K562 (cell line): ENCODE data around the gene ATP5F1D. TPM values are rescaled to one million over a fixed set of nuclear protein-coding genes. Genes with fewer than 3 reads are reported as not detected.

Source experiments
- ATF1 ChIP-seq, 2 experiments: fragments of 450-650 bp in 1 of 2; IDR thresholded peaks; 2 replicates each; pipeline ENCODE4 v1.6.1; 2016; ENCODE audit warnings: missing compliant biosample characterization in 1 of 2, missing genetic modification characterization in 1 of 2
- GABPA ChIP-seq: fragments of 200-800 bp; sonication (Bioruptor generic); conservative IDR thresholded peaks from 2 replicates; pipeline ENCODE4 v1.6.1; 2016; ENCODE audit warnings: low read depth, missing genetic modification characterization, missing compliant biosample characterization
- HCFC1 ChIP-seq: IDR thresholded peaks from 2 replicates; pipeline ENCODE4 v1.6.1; 2012; ENCODE audit warnings: low read depth, low read length, improper control_type of control experiment
- HDAC1 ChIP-seq, 2 experiments: fragments of 450-650 bp; IDR thresholded peaks; 2 replicates each; pipeline ENCODE4 v1.6.1; 2016 to 2017; ENCODE audit warnings: inconsistent platforms in 1 of 2, mild to moderate bottlenecking in 1 of 2, moderate library complexity in 1 of 2
- HEY1 ChIP-seq: fragments of 250-450 bp; sonication (Bioruptor Pico); IDR thresholded peaks from 2 replicates; pipeline ENCODE4 v1.5.0; 2020; ENCODE audit warnings: mild to moderate bottlenecking, moderate library complexity, borderline replicate concordance
- ID3 ChIP-seq, 2 experiments: fragments of 250-450 bp in 1 of 2; fragments of 450-650 bp in 1 of 2; sonication (Bioruptor Pico) in 1 of 2; IDR thresholded peaks; 2 replicates each; pipeline versions ENCODE4 v1.6.1 to v1.8.0; 2016 to 2021; ENCODE audit warnings: mild to moderate bottlenecking in 2 of 2, moderate library complexity in 2 of 2, missing compliant biosample characterization in 1 of 2, missing genetic modification characterization in 1 of 2
- KLF13 ChIP-seq: fragments of 450-650 bp; IDR thresholded peaks from 2 replicates; pipeline ENCODE4 v1.6.1; 2016; ENCODE audit warnings: missing genetic modification characterization, low read depth, mild to moderate bottlenecking, missing compliant biosample characterization, moderate library complexity, borderline replicate concordance
- NFIC ChIP-seq: fragments of 450-650 bp; IDR thresholded peaks from 2 replicates; pipeline ENCODE4 v1.6.1; 2017; ENCODE audit warnings: mild to moderate bottlenecking, inconsistent platforms
- POLR2G ChIP-seq: fragments of 200-400 bp; formaldehyde crosslinking; IDR thresholded peaks from 2 replicates; pipeline ENCODE4 v1.6.1; 2017; ENCODE audit warnings: low read depth, mild to moderate bottlenecking, antibody characterized with exemption, low read length, moderate library complexity
- PRMT5 ChIP-seq: sonication (generic); formaldehyde crosslinking; IDR thresholded peaks from 2 replicates; pipeline ENCODE4 v1.5.0; 2020; ENCODE audit warnings: missing genetic modification reagents
- PTTG1 ChIP-seq: fragments of 450-650 bp; IDR thresholded peaks from 2 replicates; pipeline ENCODE4 v1.6.1; 2016; ENCODE audit warnings: low read depth, mild to moderate bottlenecking, missing genetic modification characterization, missing compliant biosample characterization
- SRF ChIP-seq, 2 experiments: fragments of 250-450, 450-650 bp in 1 of 2; sonication (Bioruptor Pico) in 1 of 2; sonication (generic) in 1 of 2; formaldehyde crosslinking; IDR thresholded peaks; 2 replicates each; pipeline versions ENCODE4 v1.5.0 to v1.5.1; 2020 to 2022; ENCODE audit warnings: mild to moderate bottlenecking in 1 of 2, missing genetic modification reagents in 1 of 2
- USF2 ChIP-seq: sonication (generic); formaldehyde crosslinking; IDR thresholded peaks from 2 replicates; pipeline ENCODE4 v1.5.0; 2020; ENCODE audit warnings: missing genetic modification reagents
- ZNF668 ChIP-seq: fragments of 250-450 bp; sonication (Bioruptor Pico); IDR thresholded peaks from 2 replicates; pipeline ENCODE4 v1.8.0; 2022; ENCODE audit warnings: mild to moderate bottlenecking, inconsistent platforms
- polyA plus RNA-seq, 8 experiments: library from polyadenylated mRNA; depleted of rRNA in 4 of 8; stranded (reverse) in 5 of 8; unstranded in 3 of 8; fragments of >200 nt; fragmentation: Nextera tagmentation in 2 of 8; fragmentation: Illumina TruSeq in 1 of 8; extraction: Ambion mirVana in 2 of 8; extraction: Trizol in 1 of 8; gene quantifications; 2 replicates each; pipeline versions ENCODE4 v1.2.1 to v1.2.3, GENCODE V29; 2011 to 2014; ENCODE audit warnings: inconsistent platforms in 1 of 8, missing spikeins in 1 of 8
- total RNA-seq, 7 experiments: library from RNA; depleted of rRNA in 6 of 7; stranded (reverse); fragments of >200 nt in 6 of 7; fragmentation: Illumina TruSeq in 2 of 7; extraction: Trizol in 2 of 7; gene quantifications; 2 replicates each; pipeline versions ENCODE4 v1.2.1 to v1.2.3, GENCODE V29; 2011 to 2021; ENCODE audit warnings: low replicate concordance in 1 of 7
- TF ChIP-seq, protein P1 (sequence below): sonication (generic); formaldehyde crosslinking; IDR thresholded peaks from 2 replicates; pipeline ENCODE4 v1.8.0; 2022; ENCODE audit warnings: mild to moderate bottlenecking, missing genetic modification reagents, borderline replicate concordance
- TF ChIP-seq, protein P2 (sequence below): IDR thresholded peaks from 3 replicates; pipeline ENCODE4 v1.6.1; 2011; ENCODE audit warnings: borderline replicate concordance, mild to moderate bottlenecking; ENCODE audit not compliant: insufficient read length, insufficient read depth
- TF ChIP-seq, protein P3 (sequence below), 2 experiments: fragments of 450-650 bp; IDR thresholded peaks; 2 replicates each; pipeline ENCODE4 v1.6.1; 2016
- TF ChIP-seq, protein P4 (sequence below): fragments of 450-650 bp; IDR thresholded peaks from 2 replicates; pipeline ENCODE4 v1.6.1; 2016; ENCODE audit warnings: borderline replicate concordance

Gene ATP5F1D
- total and polyA plus RNA-seq, 9 of the 15 experiments (the other 6 are each of a cell fraction or from before 2014, with no cell fraction given), result 3.9 to 409 (median 36.8) TPM

GRCh38 chr19:1274081-1274851 lies 32.7 kb downstream of the ATP5F1D start (continued):
- TF ChIP-seq ID3 (CRISPR knock-in tag; IDR thresholded peaks at IDR 0.05) (no peak), ID3 (tag; IDR thresholded peaks at IDR 0.05) (no peak), PRMT5 (CRISPR knock-in tag) (no peak), POLR2G (peak; percentile 45), ATF1 (CRISPR knock-in tag; IDR thresholded peaks at IDR 0.05) (no peak), ATF1 (tag; IDR thresholded peaks at IDR 0.05) (peak; percentile 40; the same call in 1 of the 2 replicates), SRF (CRISPR knock-in tag; IDR thresholded peaks at IDR 0.05) (no peak), KLF13 (tag) (no peak), ZNF668 (CRISPR knock-in tag) (no peak), GABPA (no peak), PTTG1 (tag) (no peak), USF2 (peak; percentile 15; the same call in 1 of the 2 replicates), HCFC1 (no peak), HDAC1 (IDR thresholded peaks at IDR 0.05) (no peak), HEY1 (CRISPR knock-in tag) (no peak), NFIC (no peak)
- TF ChIP-seq, protein P1, sequence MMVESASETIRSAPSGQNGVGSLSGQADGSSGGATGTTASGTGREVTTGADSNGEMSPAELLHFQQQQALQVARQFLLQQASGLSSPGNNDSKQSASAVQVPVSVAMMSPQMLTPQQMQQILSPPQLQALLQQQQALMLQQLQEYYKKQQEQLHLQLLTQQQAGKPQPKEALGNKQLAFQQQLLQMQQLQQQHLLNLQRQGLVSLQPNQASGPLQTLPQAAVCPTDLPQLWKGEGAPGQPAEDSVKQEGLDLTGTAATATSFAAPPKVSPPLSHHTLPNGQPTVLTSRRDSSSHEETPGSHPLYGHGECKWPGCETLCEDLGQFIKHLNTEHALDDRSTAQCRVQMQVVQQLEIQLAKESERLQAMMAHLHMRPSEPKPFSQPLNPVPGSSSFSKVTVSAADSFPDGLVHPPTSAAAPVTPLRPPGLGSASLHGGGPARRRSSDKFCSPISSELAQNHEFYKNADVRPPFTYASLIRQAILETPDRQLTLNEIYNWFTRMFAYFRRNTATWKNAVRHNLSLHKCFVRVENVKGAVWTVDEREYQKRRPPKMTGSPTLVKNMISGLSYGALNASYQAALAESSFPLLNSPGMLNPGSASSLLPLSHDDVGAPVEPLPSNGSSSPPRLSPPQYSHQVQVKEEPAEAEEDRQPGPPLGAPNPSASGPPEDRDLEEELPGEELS (CRISPR knock-in tag), result no peak
- TF ChIP-seq, protein P2, sequence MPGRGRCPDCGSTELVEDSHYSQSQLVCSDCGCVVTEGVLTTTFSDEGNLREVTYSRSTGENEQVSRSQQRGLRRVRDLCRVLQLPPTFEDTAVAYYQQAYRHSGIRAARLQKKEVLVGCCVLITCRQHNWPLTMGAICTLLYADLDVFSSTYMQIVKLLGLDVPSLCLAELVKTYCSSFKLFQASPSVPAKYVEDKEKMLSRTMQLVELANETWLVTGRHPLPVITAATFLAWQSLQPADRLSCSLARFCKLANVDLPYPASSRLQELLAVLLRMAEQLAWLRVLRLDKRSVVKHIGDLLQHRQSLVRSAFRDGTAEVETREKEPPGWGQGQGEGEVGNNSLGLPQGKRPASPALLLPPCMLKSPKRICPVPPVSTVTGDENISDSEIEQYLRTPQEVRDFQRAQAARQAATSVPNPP, result no peak
- TF ChIP-seq, protein P3, sequence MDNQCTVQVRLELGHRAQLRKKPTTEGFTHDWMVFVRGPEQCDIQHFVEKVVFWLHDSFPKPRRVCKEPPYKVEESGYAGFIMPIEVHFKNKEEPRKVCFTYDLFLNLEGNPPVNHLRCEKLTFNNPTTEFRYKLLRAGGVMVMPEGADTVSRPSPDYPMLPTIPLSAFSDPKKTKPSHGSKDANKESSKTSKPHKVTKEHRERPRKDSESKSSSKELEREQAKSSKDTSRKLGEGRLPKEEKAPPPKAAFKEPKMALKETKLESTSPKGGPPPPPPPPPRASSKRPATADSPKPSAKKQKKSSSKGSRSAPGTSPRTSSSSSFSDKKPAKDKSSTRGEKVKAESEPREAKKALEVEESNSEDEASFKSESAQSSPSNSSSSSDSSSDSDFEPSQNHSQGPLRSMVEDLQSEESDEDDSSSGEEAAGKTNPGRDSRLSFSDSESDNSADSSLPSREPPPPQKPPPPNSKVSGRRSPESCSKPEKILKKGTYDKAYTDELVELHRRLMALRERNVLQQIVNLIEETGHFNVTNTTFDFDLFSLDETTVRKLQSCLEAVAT (IDR thresholded peaks at IDR 0.05), result no peak
- TF ChIP-seq, protein P4, sequence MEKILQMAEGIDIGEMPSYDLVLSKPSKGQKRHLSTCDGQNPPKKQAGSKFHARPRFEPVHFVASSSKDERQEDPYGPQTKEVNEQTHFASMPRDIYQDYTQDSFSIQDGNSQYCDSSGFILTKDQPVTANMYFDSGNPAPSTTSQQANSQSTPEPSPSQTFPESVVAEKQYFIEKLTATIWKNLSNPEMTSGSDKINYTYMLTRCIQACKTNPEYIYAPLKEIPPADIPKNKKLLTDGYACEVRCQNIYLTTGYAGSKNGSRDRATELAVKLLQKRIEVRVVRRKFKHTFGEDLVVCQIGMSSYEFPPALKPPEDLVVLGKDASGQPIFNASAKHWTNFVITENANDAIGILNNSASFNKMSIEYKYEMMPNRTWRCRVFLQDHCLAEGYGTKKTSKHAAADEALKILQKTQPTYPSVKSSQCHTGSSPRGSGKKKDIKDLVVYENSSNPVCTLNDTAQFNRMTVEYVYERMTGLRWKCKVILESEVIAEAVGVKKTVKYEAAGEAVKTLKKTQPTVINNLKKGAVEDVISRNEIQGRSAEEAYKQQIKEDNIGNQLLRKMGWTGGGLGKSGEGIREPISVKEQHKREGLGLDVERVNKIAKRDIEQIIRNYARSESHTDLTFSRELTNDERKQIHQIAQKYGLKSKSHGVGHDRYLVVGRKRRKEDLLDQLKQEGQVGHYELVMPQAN, result no peak
